KOPT-K1 (cell line): ENCODE results near the gene C20orf144.

Source experiments
- H3K27ac ChIP-seq: fragments of 200-600 bp; sonication (generic); 2 replicates; pipeline ENCODE4 v1.5.1; 2016; ENCODE audit warnings: antibody characterized with exemption, mild to moderate bottlenecking, low read depth, low read length; ENCODE audit not compliant: poor library complexity, severe bottlenecking
- H3K36me3 ChIP-seq: fragments of 200-600 bp; sonication (generic); 2 replicates; pipeline ENCODE4 v1.5.1; 2017; ENCODE audit warnings: antibody characterized with exemption, mild to moderate bottlenecking, low read length, moderate library complexity; ENCODE audit not compliant: insufficient read depth
- H3K9me3 ChIP-seq: fragments of 200-600 bp; sonication (generic); 2 replicates; pipeline ENCODE4 v1.5.1; 2017; ENCODE audit warnings: antibody characterized with exemption, low read length, mild to moderate bottlenecking; ENCODE audit not compliant: insufficient read depth, poor library complexity, severe bottlenecking

The C20orf144 gene

DNA sequence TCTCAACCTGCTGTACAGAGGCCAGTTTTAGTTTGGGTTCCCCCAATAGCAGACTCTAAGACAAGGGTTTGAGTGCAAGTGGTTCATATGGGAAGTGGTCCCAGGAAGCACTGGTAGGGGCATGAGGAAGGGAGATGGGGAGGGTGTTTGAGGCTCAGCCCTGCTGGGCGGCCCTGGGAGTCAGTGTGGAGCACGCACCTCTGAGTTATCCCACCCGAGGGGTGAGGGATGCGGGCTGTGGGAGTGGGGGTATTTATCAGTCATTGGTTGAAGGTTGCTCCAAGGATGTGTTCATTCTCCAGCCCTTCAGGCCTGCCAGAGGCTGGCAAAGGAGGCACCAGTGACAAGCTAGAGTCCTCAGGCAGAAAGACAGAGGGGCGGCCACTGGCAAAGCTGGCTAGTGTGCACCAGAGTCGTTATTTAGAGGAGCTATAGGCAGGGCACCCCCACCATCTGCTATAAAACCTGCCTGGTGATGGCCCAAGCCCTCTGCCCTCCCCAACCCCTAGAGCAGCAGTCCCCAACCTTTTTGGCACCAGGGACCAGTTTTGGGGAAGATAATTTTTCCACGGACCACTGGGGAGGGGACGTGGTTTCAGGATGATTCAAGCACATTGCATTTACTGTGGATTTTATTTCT lies 41.5 kb downstream of the C20orf144 start:
- Histone ChIP-seq H3K36me3 (peaks cover 34% of the 10 kb centered on the region), H3K27ac (no peak overlapping the region), H3K9me3 (peaks cover 13% of the 10 kb centered on the region)

- H3K9me3 ChIP-seq: peaks cover 13% of the 10 kb centered on the region
- peaks cover 34% of the 10 kb centered on the region for H3K36me3 ChIP-seq
- no peak overlapping the region for H3K27ac ChIP-seq
Measured at GRCh38 chr20:33704197-33704924, 42.2 kb downstream of the C20orf144 start.

GRCh38 chr20:33707668-33708067 lies 45.5 kb downstream of the C20orf144 start:
- no peaks in the 10 kb centered on the region for H3K9me3 ChIP-seq
- peaks cover 62% of the 10 kb centered on the region for H3K36me3 ChIP-seq
- no peak overlapping the region for H3K27ac ChIP-seq

GRCh38 chr20:33709398-33709797 lies 47.3 kb downstream of the C20orf144 start:
- peaks cover 76% of the 10 kb centered on the region for H3K36me3 ChIP-seq
- no peaks in the 10 kb centered on the region for H3K9me3 ChIP-seq
- H3K27ac ChIP-seq: no peak overlapping the region

GRCh38 chr20:33709905-33710541 lies 47.9 kb downstream of the C20orf144 start:
- Histone ChIP-seq H3K27ac (no peak overlapping the region), H3K9me3 (no peaks in the 10 kb centered on the region), H3K36me3 (peaks cover 77% of the 10 kb centered on the region)

- H3K9me3 ChIP-seq: no peaks in the 10 kb centered on the region
- H3K27ac ChIP-seq: no peak overlapping the region
- H3K36me3 ChIP-seq: peaks cover 75% of the 10 kb centered on the region
Measured at GRCh38 chr20:33710681-33711445, 48.7 kb downstream of the C20orf144 start.

- Histone ChIP-seq H3K27ac (no peak overlapping the region), H3K36me3 (peaks cover 70% of the 10 kb centered on the region), H3K9me3 (no peaks in the 10 kb centered on the region)
Measured at GRCh38 chr20:33711446-33711738, 49.3 kb downstream of the C20orf144 start.
